NCI-H748 (cell line): ENCODE data around the gene DDX41.
"Not testable (repeated sequence)": the region's sequence is repeated elsewhere in the genome, so short reads cannot be mapped to it uniquely, and the experiment has no call there.

Experiments used
- DNase-seq: peaks from one replicate; lab custom pipeline; 2025; ENCODE audit not compliant: unreplicated experiment; lab: John Stamatoyannopoulos, UW

Gene DDX41

DNA sequence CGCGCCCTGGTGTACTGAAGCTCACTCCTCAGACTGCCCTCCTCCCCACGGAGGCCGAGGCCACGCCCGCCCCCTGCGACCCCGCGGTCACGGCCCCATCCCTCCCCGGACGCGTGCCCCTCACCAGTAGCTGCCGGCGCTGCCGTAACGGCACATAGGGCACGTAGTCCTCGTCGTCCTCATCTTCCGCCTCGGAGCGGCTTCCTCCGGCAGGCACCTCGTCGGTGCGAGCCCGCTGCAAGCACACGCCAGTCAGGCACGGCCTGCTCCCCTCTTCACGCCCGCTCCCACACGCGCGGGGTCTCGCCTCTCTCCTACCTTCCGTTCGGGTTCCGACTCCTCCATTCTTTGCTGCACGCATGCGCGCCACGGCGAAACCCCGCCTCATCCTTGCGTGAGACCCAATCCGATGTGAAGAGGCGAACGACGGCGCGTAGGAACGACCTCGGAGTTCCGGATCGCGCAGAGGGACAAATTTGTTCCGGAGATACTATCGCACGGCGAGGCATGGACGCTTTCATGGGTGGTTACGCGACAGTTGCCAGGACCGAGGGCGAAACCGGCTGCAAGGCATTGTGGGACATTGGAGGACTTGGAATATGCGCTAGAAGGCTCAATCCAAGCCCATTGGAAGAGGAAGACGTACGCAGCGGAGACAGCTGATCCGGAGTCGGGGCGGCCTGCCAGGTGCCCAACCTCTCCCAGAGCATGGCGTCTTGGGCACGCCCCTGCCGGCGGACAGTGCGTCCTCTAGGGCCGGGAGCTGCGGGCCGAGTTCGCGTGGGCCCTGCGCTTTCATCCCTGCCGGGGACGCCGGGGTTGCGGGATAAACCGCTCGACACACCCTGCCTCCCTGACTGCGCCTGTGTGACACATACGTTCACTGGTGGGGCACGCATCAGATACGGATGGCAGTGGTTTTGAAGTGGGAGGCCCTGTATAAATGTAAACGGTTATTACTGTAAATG is at the start of gene DDX41:
Gene DDX41, minus strand, starts transcription at position 361 of the 968 bp plus-strand sequence. Its CDS starts 16 bp downstream, at position 345.
- peak; percentile 99 for DNase-seq

DNA sequence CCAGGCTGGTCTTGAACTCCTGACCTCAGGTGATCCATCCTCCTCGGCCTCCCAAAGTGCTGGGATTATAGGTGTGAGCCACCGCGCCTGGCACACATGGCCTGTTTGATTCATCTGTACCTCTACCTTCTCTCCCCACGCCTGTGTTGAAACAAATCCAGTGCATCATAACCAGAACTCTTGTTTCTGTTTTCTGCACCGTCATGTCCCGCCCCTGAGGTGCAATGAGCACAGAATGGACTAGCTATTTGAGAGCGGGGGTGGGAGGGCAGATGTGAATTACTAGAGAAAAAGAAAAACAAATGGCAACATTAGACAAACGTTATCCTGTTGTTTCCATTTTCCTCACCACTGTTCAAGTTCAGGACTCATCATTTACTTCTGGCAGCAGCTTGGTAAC is 48.3 kb upstream of the DDX41 start:
- DNase-seq = no peak

DNA sequence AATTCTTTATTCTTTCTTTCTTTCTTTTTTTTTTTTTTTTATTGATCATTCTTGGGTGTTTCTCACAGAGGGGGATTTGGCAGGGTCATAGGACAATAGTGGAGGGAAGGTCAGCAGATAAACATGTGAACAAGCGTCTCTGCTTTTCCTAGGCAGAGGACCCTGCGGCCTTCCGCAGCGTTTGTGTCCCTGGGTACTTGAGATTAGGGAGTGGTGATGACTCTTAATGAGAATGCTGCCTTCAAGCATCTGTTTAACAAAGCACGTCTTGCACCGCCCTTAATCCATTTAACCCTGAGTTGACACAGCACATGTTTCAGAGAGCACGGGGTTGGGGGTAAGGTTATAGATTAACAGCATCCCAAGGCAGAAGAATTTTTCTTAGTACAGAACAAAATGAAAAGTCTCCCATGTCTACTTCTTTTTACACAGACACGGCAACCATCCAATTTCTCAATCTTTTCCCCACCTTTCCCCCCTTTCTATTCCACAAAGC is 42.7 kb upstream of the DDX41 start:
- DNase-seq = not testable (repeated sequence)

DNA sequence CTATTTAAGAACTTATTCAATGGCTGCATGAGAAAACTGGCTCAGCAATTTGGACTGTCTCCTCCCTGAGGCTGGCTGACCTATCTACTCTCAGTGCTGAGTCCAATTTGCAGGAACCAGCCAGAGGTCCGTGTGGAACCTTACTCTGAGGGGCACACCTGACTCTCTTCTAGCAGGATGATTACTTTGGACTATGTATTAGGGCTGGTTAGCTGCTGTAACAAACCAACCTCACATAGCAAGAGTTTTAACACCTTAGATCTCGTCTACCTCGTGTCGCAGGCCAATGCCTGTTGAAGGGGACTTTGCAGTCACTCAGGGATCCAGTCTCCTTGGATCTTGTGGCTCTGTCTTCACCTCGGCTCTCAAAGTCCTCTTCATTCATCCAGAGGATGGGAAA is 41.0 kb upstream of the DDX41 start:
- no peak for DNase-seq

DNA sequence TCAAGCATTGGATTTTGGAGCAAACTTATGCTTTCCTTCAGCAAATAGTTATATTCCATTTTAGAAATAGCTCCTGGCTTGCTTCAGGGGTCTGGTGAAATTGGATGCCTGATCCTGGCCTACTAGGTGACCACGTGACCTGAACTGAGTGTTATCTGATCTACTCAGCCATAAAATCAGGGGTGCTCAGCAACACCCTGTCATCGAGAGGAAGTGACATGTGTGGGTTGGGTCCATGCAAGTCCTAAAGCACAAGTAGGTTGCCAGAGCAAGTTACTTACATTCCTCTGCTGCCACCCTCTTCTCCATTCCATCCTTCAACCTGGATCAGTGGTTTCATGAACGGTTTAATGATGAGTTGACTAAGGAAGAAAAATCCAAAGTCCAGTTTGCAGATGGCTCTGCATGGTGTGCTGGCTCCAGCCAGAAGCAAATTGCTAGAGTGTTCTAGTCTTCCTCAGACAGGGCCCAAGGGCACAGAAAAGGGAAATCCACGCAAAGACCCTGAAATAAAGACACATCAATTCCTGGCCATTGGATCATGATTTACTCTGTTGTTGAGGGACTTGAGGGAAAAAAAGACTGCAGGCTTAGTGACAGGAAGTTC is 40.4 kb upstream of the DDX41 start:
- DNase-seq = peak; percentile 10

DNA sequence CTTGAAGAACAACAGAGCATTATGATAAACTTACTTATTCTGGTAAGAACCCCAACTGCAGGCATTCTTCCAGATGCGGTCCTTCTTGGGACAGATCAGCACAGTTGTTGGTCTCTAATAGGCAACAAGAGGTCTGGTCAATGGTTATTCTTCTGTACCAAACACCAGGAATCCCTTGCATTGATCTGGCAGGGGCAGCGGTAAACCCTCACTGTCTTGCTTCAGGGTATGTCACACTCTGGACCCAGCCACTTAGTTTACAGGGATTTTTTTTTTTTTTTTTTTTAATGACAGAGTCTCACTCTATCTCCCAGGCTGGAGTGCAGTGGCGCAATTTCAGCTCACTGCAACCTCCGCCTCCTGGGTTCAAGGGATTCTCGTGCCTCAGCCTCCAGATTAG is 38.9 kb upstream of the DDX41 start:
- DNase-seq = no peak

DNA sequence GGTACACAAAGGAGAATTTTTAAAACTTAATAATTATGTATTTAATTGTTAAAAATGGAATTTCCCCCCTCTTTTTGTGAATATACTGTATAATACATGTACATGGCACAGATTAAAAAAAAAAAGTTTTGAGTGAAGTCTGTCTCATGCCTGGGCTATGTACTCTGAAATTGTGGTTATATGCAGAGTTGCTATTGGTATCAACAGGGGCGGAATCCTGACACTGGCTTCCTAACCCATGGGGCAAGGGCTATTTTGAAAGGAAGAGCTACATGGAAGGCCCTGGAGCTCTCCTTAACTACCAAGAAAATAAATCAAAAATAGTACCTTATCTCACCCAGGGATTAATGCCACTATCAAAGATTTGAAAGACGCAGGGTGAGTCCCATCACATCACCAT is 38.5 kb upstream of the DDX41 start:
- DNase-seq = no peak

DNA sequence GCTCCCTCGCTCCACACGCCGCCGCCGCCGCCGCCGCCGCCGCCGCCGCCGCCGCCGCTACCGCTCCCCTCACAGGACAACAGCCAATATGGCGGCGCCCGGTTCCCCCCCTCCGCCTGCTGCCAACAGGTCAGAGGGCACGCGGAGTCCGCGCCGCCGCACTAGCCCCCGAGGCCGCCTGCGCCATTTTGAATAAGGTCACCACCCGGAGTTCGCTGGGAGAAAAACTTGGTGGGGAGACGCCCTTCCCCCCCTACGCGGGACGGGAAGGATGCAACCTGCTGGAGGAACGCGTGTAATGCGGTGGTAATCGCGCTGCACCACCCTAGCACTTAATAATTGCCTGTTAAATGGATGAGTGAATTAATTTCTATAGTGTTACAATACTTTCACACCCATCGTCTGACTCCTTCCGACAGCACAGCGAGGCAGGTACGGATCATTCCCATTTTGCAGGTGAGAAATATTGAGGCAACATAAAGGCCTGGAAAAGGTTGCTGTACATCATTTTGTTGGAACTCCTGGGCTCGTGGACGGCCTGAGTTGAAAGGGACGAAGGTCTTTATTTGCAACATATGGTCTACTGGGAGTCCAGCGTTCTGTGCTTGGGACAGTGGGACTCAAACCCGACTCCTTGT is 37.8 kb upstream of the DDX41 start, which contains the start of gene FAM193B:
Gene FAM193B, minus strand, starts transcription at position 90 of the 638 bp plus-strand sequence. CDS start 105 bp downstream, outside the sequence.
- peak; percentile 94 for DNase-seq

DNA sequence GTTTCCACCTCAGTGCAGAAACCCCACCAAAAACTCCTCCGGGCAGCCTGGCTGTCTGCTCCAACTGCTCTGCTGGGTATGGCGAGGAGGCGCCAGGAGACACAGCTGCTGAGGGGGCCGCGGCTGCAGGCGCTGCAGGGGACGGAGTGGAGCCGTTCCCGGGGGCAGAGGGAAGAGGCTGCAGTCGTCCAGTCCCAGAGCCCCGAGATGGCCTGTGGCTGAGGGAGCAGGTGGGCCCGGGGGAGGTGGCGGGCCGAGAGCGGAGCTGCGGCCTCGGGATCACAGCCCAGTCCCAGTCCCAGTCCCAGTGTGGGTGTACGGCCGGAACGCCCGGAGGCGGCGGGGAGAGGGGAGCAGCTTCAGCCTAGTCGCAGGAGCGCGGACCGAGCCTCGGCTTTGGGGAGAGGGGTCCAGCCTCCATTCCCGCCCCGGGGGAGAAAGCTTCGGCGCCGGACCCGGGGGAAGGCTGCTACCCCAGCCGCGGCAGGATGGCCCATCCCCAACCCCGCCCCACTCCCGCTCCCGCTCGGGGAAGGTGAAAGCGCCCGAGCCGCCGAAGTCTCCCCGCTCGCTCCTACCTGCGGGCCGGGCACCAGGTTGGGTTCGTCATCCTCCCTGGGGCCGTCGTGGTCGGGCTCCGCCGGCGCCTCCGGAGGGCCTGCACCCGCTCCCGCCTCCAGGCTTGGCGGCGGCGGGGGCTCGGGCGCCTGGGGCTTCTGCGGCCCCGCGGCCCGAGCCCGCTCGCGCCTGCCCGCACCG is 37.1 kb upstream of the DDX41 start:
- peak; percentile 50 for DNase-seq

DNA sequence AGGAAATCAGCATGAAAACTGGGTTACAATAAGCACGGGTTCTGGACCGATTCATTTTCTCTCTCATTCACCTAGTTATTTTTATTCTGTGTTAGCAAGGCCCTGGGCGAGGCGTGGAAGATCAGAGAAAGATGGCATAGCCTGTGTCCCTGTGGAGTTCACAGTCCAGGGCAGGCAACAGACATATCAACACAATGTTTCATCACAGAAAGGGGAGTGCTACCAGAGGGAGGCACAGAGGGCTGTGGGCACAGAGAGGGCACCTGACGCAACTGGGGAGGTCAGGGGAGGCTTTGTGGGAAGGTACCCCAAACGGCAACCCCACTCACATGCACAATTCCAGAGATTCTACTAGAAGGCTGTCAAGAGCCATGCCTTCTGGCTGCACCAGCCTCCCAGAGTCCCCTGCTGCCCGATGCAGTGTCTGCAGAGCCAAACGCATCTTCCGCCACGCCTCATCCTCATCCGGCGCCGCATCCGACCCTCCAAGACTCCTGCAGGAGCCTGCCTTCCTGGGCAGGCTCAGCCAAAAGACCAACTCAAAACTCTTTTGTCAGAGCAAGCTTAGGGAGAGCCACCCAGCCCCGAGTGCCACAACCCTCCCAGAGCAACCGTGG is 36.2 kb upstream of the DDX41 start:
- peak; percentile 13 for DNase-seq

DNA sequence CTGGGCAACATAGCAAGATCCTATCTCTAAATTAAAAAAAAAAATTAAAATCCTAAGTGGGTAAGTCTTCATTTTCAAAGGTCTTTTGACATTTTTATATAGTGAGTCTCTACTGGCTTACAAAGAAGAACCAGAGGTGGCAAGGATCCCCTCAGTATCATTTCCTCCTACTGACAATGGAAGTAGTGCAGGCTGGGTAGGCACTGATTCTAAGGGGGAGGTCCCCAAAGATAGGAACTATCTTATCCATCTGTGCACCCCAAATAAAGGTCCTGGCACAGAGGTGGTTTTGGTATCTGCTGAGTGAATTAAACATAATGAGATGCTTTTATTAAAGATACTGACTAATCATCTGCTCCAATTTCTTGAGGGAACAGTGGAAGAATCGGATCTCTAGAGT is 33.4 kb upstream of the DDX41 start:
- DNase-seq = no peak

DNA sequence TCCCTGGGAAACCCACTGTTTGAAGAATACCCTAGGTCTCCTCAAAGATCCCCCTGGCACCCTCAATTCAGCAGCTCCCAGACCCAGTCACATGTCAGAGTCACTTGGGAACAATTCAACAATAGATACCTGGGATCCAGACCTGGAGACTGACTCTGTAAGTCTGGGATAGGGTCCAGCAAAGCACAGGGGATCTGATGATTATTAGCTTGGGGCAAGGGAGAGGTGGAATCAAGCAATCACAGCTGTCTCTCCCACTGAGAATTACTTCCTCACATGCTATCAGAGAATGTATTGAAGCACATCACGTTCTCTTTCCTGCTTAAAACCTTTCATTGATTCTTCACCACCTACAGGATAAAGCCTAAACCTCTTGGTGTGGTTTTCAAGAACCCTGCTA is 31.7 kb upstream of the DDX41 start:
- DNase-seq = no peak

DNA sequence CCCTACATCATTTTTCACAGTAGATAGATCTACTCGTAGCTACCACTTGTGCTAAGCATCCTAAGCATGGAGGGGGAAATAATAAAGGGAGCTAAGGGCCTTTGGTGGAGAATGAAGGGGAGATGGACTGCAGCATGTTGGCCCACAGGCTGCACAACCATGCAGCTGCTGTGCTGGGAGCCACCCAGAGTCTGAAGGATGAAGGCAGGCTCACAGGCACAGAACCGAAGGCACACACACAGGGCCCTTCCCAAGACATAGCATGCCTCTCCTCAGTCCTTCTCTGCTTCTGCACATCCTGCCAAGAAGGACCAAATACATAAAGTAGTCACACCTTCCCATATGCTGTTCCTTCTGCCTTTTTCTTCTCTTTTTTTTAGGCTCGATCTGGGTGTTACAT is 31.0 kb upstream of the DDX41 start:
- no peak for DNase-seq

DNA sequence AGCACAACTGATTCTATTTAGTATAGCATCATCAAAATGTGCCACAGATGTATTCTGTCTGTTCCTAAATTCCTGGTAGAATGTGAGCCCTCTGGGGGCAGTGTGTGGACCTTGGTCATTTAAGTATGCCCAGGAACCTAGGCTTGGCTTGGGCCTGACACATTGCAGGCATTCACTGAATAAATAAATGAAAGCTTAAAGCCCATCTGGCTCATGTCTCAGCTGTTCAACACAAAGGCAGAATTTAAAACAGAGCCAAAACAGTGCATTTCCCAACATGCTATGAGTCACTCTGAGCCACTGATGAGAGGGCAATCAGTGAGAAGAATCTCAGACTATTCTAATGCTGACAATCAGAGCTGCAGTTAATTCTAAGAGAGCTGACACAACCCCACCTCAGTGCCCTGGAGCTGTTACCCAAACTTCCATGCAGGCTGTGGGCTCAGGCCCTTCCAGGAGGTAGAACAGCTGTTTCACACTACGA is 29.5 kb upstream of the DDX41 start:
- no peak for DNase-seq

DNA sequence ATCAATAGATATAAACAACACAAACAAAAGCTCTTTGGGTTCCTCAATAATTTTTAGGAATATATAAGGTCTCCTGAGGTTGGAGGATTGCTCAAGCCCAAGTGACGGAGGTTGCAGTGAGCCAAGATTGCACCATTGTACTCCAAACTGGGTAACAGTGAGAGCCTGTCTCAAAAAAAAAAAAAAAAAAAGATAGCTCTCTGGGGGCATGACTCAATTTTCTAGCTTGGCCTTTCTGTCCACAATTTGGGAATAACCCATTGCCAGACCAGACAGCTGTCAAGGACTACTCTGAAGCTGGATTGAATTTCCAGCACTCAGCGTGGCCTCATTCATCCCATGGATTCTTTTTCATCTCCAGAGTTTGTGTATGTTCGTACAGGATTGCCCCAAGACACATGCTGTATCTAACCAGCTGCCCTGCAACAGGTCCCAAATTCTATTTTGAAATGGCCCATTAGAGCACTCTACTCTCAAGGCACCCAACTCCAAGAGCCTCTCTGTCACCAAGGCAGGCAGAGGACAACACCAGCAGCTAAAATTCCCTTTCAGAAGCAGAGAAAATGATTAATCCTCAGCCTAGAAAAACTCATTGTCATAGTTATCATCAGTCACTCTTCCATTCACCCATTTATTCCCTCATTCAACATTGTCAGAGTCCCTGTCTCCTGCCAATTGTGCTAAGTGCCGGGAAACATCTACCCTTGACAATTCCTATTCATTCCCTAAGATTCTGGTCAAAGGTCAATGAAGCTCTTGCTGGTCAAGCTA is 28.9 kb upstream of the DDX41 start:
- DNase-seq = no peak

DNA sequence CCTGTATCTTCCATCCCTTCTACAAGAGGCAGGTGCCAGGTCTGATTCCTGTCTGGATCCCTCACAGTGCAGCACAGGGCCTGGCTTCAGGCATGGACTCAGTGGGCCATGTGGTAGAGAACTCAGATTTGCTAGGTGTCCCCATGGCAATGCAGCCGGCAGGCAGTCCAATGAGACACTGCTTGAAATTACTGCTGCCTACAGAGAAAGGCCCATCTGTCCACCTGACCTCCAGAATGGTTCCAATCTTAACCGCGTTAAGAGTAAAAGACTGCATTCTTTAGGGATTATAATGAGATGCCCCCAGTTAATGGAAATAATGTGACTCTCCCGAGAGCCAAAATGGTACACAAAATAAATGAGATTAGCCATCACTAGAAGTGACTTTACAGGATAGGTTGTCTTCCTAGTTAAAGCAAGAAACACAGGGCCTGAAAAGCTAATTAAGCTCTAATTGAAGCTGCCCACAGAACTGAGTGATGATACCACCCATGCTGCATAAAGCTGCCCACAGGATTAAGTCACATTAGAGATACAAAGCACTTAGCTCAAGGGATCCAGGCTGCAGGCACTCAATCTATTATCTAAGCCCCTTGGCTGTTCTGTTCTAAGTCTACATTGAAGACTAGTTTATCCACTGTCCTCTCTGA is 26.2 kb upstream of the DDX41 start:
- no peak for DNase-seq

DNA sequence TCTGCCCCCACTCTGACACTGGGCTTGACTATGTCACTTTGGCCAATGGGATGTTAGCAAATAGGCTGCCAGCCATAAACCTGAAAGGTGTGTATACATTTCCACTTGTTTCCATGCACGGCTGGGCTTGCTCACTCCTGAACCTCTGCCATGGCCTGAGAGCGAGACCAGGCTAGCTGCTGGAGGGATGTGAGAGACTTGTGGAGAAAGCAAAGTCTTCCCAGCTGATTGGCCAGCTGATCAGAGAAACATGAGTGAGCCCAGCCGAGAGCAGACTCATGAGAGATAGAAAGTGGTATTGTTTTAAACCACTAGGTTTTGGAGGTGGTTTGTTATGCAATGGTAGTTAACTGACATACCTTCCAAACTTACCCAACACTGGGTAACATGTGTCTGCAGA is 23.7 kb upstream of the DDX41 start:
- no peak for DNase-seq

DNA sequence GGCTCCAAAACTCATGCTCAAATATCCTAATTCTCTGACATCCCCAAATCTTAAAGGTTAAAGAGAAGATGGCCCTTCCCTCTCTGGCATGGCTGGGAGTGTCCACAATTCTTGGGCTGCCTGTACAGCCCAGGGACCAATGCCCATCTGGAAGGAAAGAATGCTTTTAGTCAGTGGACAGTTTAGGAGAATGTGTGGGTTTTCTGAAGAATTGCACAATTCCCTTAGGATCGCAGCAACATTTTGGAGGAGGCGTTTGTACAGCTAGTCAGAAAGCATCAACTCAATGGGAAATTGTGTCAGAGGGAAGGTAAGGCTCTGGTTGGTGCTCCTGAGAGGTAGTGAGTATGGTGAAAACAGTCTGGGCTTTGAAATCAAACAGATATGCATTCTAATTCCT is 22.6 kb upstream of the DDX41 start:
- DNase-seq = no peak

DNA sequence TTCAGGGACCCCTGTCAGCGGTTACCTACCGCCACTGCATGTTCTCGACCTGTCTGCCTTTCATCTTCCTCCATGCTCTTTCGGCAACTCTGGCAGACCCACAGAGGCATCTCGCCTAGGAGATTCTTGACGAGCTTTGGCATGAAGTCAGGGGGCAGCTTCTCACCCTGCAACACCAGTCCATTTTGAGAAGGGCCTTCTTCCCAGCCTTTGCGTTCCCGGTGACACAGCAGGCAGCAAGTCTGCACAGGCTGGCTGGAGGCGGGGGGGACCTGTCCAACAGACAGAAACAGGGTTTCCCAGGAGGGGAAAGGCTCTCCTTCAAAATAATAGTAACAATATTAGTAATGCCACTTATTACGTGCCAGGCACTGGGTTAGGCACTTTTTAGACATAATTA is 22.1 kb upstream of the DDX41 start:
- no peak for DNase-seq
